IgD-negative memory B cell (primary cell): ENCODE data around the gene TSEN34. TPM values are rescaled to one million over a fixed set of nuclear protein-coding genes. Genes with fewer than 3 reads are reported as not detected.

ENCODE experiments used
- H3K27ac Mint-ChIP-seq, 3 donors: one replicate each; pipeline ENCODE4 v1.8.0; 2020 to 2022; ENCODE audit warnings: mild to moderate bottlenecking in 3 of 3, mixed read lengths in 3 of 3, moderate library complexity in 1 of 3
- H3K27me3 Mint-ChIP-seq: one replicate; pipeline ENCODE4 v1.8.0; 2021; ENCODE audit warnings: mixed read lengths
- H3K36me3 Mint-ChIP-seq: one replicate; pipeline ENCODE4 v1.8.0; 2020; ENCODE audit warnings: mild to moderate bottlenecking, mixed read lengths
- H3K4me1 Mint-ChIP-seq, 3 donors: one replicate each; pipeline ENCODE4 v1.8.0; 2020 to 2022; ENCODE audit warnings: mixed read lengths in 3 of 3, mild to moderate bottlenecking in 1 of 3
- H3K4me3 Mint-ChIP-seq, 4 donors: one replicate each; pipeline ENCODE4 v1.8.0; 2020 to 2022; ENCODE audit warnings: mild to moderate bottlenecking in 4 of 4, mixed read lengths in 4 of 4, moderate library complexity in 3 of 4
- H3K9me3 Mint-ChIP-seq, 3 donors: one replicate each; pipeline ENCODE4 v1.8.0; 2020 to 2021; ENCODE audit warnings: mixed read lengths in 3 of 3, mild to moderate bottlenecking in 1 of 3
- polyA plus RNA-seq: library from polyadenylated mRNA; unstranded; fragments of 300-500 nt; fragmentation: Illumina TruSeq; gene quantifications from one replicate; pipeline ENCODE4 v1.2.3, GENCODE V29; 2021

Gene TSEN34
- 33.2 TPM for polyA plus RNA-seq

- Mint-ChIP-seq H3K27ac (peak within 1 kb of the TSS; percentile 98 to 100 (median 99)), H3K9me3 (no peaks in the 10 kb centered on the region), H3K4me1 (peaks cover 9 to 18% (median 12%) of the 10 kb centered on the region in 3 donors), H3K27me3 (no peaks in the 10 kb centered on the region), H3K4me3 (peak within 1 kb of the TSS; percentile 94 to 100 (median 98)), H3K36me3 (no peaks in the 10 kb centered on the region)
Observed at GRCh38 chr19:54191011-54191810, at the start of gene TSEN34. TSS of gene TSEN34 (plus strand) at chr19:54191308. CDS start at chr19:54191365, 57 bp downstream.

GRCh38 chr19:54141356-54141755, 49.8 kb upstream of the TSEN34 start:
- Mint-ChIP-seq H3K27ac (no peak overlapping the region), H3K27me3 (peaks cover 2% of the 10 kb centered on the region), H3K4me1 (peaks cover 5 to 23% (median 8%) of the 10 kb centered on the region in 3 donors), H3K4me3 (peak overlapping the region in 2 of 4 donors; percentile 57 to 60), H3K9me3 (no peaks in the 10 kb centered on the region), H3K36me3 (peaks cover 2% of the 10 kb centered on the region)

GRCh38 chr19:54142166-54142780, 48.8 kb upstream of the TSEN34 start:
- H3K27ac Mint-ChIP-seq = peak overlapping the region in 1 of 3 donors; percentile 12
- peaks cover 4% of the 10 kb centered on the region for H3K36me3 Mint-ChIP-seq
- H3K4me1 Mint-ChIP-seq = peaks cover 0 to 17% (median 4%) of the 10 kb centered on the region in 3 donors
- peak overlapping the region in 1 of 4 donors; percentile 57 for H3K4me3 Mint-ChIP-seq
- H3K9me3 Mint-ChIP-seq = no peaks in the 10 kb centered on the region
- H3K27me3 Mint-ChIP-seq = peaks cover 1% of the 10 kb centered on the region

GRCh38 chr19:54145541-54146158, 45.5 kb upstream of the TSEN34 start:
- Mint-ChIP-seq H3K27me3 (no peaks in the 10 kb centered on the region), H3K9me3 (no peaks in the 10 kb centered on the region), H3K4me1 (peaks cover 0 to 7% (median 3%) of the 10 kb centered on the region in 3 donors), H3K4me3 (peak overlapping the region in 1 of 4 donors; percentile 39), H3K27ac (no peak overlapping the region), H3K36me3 (peaks cover 4% of the 10 kb centered on the region)

GRCh38 chr19:54147676-54148075, 43.4 kb upstream of the TSEN34 start:
- Mint-ChIP-seq H3K36me3 (peaks cover 3% of the 10 kb centered on the region), H3K27ac (no peak overlapping the region), H3K4me1 (peaks cover 0 to 1% (median 0%) of the 10 kb centered on the region in 3 donors), H3K9me3 (no peaks in the 10 kb centered on the region), H3K27me3 (no peaks in the 10 kb centered on the region), H3K4me3 (no peak overlapping the region)

GRCh38 chr19:54148158-54148557, 43.0 kb upstream of the TSEN34 start:
- H3K9me3 Mint-ChIP-seq = no peaks in the 10 kb centered on the region
- H3K4me1 Mint-ChIP-seq = peaks cover 0 to 1% (median 0%) of the 10 kb centered on the region in 3 donors
- peaks cover 3% of the 10 kb centered on the region for H3K36me3 Mint-ChIP-seq
- no peak overlapping the region for H3K27ac Mint-ChIP-seq
- no peaks in the 10 kb centered on the region for H3K27me3 Mint-ChIP-seq
- H3K4me3 Mint-ChIP-seq = no peak overlapping the region

- H3K4me1 Mint-ChIP-seq = peaks cover 0 to 1% (median 0%) of the 10 kb centered on the region in 3 donors
- no peaks in the 10 kb centered on the region for H3K27me3 Mint-ChIP-seq
- H3K36me3 Mint-ChIP-seq = peaks cover 3% of the 10 kb centered on the region
- H3K9me3 Mint-ChIP-seq = no peaks in the 10 kb centered on the region
- peak overlapping the region in 1 of 3 donors; percentile 79 for H3K27ac Mint-ChIP-seq
- H3K4me3 Mint-ChIP-seq = no peak overlapping the region
Observed at GRCh38 chr19:54149021-54149812, 41.9 kb upstream of the TSEN34 start.

- H3K9me3 Mint-ChIP-seq = no peaks in the 10 kb centered on the region
- H3K4me1 Mint-ChIP-seq = peaks cover 0 to 3% (median 1%) of the 10 kb centered on the region in 3 donors
- peaks cover 3% of the 10 kb centered on the region for H3K36me3 Mint-ChIP-seq
- H3K27ac Mint-ChIP-seq = peak overlapping the region; percentile 46 to 70 (median 65)
- peak overlapping the region in 2 of 4 donors; percentile 47 to 72 for H3K4me3 Mint-ChIP-seq
- no peaks in the 10 kb centered on the region for H3K27me3 Mint-ChIP-seq
Observed at GRCh38 chr19:54151362-54152035, 39.6 kb upstream of the TSEN34 start.

GRCh38 chr19:54152267-54152666, 38.8 kb upstream of the TSEN34 start:
- H3K36me3 Mint-ChIP-seq = peaks cover 4% of the 10 kb centered on the region
- no peak overlapping the region for H3K4me3 Mint-ChIP-seq
- no peak overlapping the region for H3K27ac Mint-ChIP-seq

GRCh38 chr19:54152878-54153524, 38.1 kb upstream of the TSEN34 start:
- peak overlapping the region in 1 of 4 donors; percentile 48 for H3K4me3 Mint-ChIP-seq
- H3K9me3 Mint-ChIP-seq = no peaks in the 10 kb centered on the region
- peaks cover 4% of the 10 kb centered on the region for H3K36me3 Mint-ChIP-seq
- H3K27me3 Mint-ChIP-seq = no peaks in the 10 kb centered on the region
- peak overlapping the region in 1 of 3 donors; percentile 85 for H3K27ac Mint-ChIP-seq
- peaks cover 0 to 5% (median 4%) of the 10 kb centered on the region in 3 donors for H3K4me1 Mint-ChIP-seq

More at GRCh38 chr19:54152267-54152666, 38.8 kb upstream of the TSEN34 start:
- no peaks in the 10 kb centered on the region for H3K9me3 Mint-ChIP-seq
- no peaks in the 10 kb centered on the region for H3K27me3 Mint-ChIP-seq
- peaks cover 0 to 5% (median 4%) of the 10 kb centered on the region in 3 donors for H3K4me1 Mint-ChIP-seq

GRCh38 chr19:54153731-54154326, 37.3 kb upstream of the TSEN34 start:
- Mint-ChIP-seq H3K4me3 (peak overlapping the region in 2 of 4 donors; percentile 39 to 48), H3K27ac (peak overlapping the region in 2 of 3 donors; percentile 73 to 85), H3K36me3 (peaks cover 4% of the 10 kb centered on the region), H3K27me3 (no peaks in the 10 kb centered on the region), H3K9me3 (no peaks in the 10 kb centered on the region), H3K4me1 (peaks cover 0 to 11% (median 11%) of the 10 kb centered on the region in 3 donors)

GRCh38 chr19:54154603-54155345, 36.3 kb upstream of the TSEN34 start:
- Mint-ChIP-seq H3K27me3 (no peaks in the 10 kb centered on the region), H3K9me3 (no peaks in the 10 kb centered on the region), H3K36me3 (peaks cover 2% of the 10 kb centered on the region), H3K4me1 (peaks cover 4 to 15% (median 13%) of the 10 kb centered on the region in 3 donors), H3K27ac (peak overlapping the region in 2 of 3 donors; percentile 32 to 75), H3K4me3 (peak overlapping the region in 1 of 4 donors; percentile 48)
